Left kidney (tissue), 2 donors: ENCODE data around the gene LRRC14B. TPM values are rescaled to one million over a fixed set of nuclear protein-coding genes. Genes with fewer than 3 reads are reported as not detected.
"Not testable (repeated sequence)": the region's sequence is repeated elsewhere in the genome, so short reads cannot be mapped to it uniquely, and the experiment has no call there.

Experiments used
- DNase-seq: peaks from one replicate; pipeline ENCODE4 v3.0.0-alpha.2; 2013
- polyA plus RNA-seq: library from polyadenylated mRNA; unstranded; fragments of 120-200 nt; gene quantifications from one replicate; pipeline ENCODE4 v1.2.1, GENCODE V29; 2013; ENCODE audit not compliant: insufficient read length

LRRC14B gene
- polyA plus RNA-seq, 1 donor = not detected

DNA sequence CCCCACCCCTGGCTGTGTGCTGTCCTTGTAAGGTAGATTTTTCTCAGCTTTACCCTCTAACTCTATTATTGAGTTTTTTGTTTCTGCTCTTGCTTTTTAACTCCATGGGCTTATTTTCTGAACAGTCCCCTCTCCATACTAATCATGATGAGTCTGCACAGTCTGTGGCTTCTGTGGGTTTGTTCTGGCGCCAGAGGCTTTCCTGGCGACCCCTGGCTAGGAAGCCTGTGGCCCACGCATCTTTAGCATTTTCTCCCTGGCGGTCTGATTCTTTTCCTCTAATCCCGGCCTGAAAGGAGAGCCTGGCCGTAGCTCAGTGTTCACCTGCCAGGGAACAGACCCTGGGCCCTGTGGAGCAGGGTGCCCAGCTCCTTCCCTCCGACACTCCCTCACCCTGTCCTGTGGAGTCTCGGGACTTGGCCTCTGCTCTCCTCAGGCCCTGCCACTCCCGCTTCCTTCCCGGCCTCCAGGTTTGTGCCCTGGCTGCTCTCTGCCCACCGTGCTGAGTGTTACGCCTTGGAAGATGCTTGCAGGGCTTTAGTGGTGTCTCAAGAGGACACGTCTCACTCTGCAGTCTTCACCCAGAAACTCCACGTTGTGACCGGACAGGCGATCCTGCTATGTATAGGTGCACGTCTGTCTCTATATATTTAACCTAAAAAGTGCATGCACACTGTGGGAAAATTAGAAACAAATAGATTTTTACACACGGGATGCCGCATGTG, 31.7 kb upstream of the LRRC14B start:
- DNase-seq = no peak

DNA sequence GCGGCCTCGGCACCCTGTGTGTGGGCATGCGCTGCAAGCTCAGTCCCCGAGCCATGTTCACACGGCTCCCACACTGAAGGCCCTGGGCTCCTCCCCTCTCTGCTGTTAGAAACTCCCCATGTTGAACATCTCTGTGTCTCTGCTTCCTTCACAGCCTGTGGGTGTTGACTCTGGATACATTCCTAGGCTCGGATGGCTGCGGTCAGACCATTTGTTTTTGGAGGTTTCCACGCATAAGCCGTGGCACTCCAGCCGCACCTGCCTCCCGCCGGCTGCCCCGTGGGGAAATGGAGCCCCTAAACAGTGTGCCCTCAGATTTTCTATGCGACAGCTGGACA, 31.2 kb upstream of the LRRC14B start:
- DNase-seq = no peak

- DNase-seq = no peak
Measured at GRCh38 chr5:160921-161802, 30.1 kb upstream of the LRRC14B start.

DNA sequence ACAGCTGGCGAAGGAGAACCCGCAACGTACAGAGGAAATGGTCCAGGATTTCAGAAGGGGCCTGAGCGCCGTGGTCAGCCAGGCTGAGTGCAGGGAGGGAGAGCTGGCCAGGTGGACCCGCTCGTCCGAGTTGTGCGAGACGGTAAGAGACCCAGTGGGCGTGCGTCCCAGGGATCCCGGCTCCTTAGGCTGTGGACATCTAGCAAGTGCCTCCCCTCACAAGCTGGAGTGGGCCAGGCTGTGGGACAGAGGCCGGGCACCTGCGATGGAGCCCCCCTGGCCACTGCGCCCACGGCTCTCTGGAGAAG, 29.5 kb upstream of the LRRC14B start:
- no peak for DNase-seq

- DNase-seq = no peak
Measured at GRCh38 chr5:162190-162564, 29.1 kb upstream of the LRRC14B start.

- no peak for DNase-seq
Measured at GRCh38 chr5:162565-163337, 28.5 kb upstream of the LRRC14B start.

GRCh38 chr5:163338-163620, 28.0 kb upstream of the LRRC14B start:
- DNase-seq = no peak

GRCh38 chr5:163841-164240, 27.5 kb upstream of the LRRC14B start:
- DNase-seq = no peak

- DNase-seq = no peak
Measured at GRCh38 chr5:164244-164643, 27.1 kb upstream of the LRRC14B start.

GRCh38 chr5:164783-165182, 26.5 kb upstream of the LRRC14B start:
- not testable (repeated sequence) for DNase-seq

GRCh38 chr5:166441-167372, 24.6 kb upstream of the LRRC14B start:
- DNase-seq = no peak

DNA sequence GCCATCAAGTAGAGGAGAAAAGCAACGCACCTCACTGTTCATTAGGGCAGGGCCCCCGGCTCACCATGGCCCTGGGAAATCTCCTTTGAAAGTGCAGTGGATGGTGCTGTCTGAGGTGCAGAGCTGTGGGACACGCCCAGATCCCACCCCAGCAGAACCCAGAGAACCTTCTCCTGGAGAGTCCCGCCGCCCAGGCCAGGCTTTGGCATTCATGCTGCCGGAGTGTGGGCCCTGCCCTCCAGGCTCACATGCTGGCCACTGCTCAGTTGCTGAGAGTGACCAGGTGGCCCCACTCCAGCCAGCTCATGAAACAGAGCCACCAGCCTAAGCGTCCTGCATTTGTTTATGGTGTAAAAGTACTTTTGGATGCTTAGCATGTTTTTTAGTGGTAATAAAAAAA, 23.8 kb upstream of the LRRC14B start:
- DNase-seq = no peak

- DNase-seq = no peak
Measured at GRCh38 chr5:167982-168660, 23.2 kb upstream of the LRRC14B start.

GRCh38 chr5:169071-169727, 22.1 kb upstream of the LRRC14B start:
- DNase-seq = no peak

DNA sequence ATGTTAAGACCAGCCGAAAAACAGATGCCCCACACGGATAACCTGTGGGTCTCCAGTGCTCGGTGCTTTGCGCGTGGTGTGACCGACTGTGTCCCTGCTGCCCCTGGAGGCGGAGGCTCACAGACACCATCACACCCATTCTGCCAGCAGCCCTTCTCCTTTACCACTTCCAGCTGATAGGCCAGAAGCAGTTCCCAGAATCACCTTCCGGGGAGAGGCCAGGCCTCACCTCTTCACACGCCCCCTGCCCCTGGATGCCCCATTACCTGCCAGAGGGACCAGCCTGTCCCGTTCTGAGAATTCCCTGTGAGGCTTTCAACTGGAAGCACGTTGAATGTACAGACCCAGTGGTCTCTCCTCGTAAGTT, 21.6 kb upstream of the LRRC14B start:
- DNase-seq = no peak

DNA sequence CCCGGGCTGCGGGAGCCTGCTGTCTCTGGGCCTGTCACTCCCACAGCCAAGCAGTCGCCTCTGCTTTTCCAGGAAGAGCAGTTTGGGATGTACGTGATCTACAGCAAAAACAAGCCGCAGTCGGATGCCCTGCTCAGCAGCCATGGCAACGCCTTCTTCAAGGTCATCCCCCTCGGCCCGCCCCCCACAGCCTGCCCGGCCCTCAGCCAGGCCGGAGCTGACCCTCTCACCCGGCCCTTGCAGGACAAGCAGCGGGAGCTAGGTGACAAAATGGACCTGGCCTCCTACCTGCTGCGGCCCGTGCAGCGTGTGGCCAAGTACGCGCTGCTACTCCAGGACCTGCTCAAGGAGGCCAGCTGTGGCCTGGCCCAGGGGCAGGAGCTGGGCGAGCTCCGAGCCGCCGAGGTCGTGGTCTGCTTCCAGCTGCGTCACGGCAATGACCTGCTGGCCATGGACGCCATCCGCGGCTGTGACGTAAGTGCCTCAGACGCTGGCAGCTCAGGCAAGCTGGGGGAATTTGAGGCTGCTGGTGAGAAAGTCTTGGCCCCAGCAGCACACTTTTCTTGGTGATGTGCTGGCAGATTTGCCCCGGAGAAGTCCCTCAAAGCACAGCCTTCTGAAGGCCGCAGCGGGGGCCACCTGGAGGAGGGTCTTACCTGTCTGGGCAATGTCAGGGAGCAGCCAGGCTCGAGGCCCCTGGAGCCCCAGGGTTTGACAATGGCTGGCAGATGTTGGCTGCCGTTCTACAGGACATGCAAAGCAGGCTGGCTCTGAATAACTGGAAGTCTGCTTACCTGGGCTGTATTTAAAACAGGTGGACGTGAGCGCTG, 20.1 kb upstream of the LRRC14B start:
- no peak for DNase-seq

DNA sequence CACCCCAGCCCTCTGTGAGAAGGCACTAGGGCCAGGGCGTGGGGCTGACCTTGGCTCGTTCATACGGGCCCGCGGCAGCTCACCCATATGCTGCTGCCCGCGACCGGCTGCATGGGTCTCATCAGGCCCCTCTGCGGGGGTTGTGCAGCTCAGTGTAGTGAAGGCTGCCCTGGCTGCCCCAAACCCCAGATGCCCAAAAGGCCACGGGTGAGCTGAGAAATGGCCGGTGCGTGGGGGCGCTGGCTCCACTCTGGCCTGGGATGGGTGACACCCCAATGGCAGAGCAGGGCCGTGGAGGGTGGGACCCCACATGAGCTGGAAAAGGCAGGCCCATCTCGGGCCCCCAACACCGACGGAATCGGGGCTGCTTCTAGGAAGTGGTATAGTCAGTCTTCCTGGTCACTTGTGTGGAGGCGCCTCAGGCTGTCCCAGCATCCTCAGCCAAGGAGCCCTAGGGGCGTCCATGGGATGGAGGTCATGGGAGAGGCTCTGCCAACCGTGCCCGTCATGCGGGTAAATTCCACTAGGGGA, 19.4 kb upstream of the LRRC14B start:
- no peak for DNase-seq

- no peak for DNase-seq
Measured at GRCh38 chr5:172421-172820, 18.9 kb upstream of the LRRC14B start.

- no peak for DNase-seq
Measured at GRCh38 chr5:172841-173251, 18.4 kb upstream of the LRRC14B start.
